GM19328 (cell line): ENCODE measurements around the gene IMMP2L.

ENCODE experiments used
- ATAC-seq: cut with Tn5 transposase; IDR thresholded peaks from one replicate; pipeline ENCODE4 v1.9.1; 2021; ENCODE audit warnings: mild to moderate bottlenecking, moderate library complexity; ENCODE audit not compliant: unreplicated experiment

The IMMP2L gene

DNA sequence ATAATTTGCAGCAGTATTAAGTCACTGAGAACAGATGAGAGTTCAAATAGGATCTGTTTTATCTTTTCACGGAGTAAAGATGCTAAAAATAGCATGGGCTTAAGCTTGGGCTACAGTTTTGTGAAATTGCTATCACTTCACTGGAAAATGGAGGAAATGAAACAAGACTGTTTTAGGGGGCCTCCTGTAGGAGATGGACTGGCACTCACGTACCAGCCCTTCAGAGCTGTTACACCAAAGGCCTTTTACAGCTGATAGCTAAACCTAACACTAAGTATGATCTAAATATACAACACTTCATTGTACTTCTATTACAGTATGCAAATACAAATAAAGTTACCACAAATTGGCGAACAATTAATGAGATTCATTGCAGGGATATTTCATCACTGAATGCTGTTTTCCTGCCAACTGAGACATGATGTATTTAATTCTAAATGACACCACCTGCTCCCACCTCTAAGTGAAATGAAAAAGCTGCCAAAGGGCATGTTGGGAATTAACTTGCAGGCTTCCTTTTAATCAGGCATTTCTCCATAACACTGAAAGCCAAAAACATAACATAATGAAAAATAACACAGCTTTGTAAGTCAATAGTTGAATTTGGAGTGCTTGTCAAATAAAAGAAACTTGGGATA is 775.8 kb downstream of the IMMP2L start:
- ATAC-seq = no peak

- ATAC-seq = no peak
These were observed 777.5 kb downstream of the IMMP2L start for GRCh38 chr7:110784749-110785148.

DNA sequence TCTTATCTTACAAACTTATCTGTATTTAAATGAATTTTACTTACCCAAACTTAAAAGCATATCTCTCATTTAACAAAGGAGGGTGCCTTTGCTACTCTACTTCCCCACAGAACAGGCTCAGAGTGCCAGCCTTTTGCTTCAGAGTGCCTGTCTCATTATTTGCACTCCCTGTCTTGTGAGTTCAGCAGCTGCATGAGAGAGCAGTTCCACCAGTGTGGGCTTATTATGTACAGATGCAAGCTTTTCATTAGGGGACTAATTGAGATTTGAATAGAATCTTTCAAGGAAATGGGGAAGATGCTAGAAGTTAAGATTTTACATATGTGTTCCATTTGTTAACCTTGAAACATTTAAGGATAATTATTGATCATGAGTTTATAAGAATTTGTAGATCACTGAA is 781.6 kb downstream of the IMMP2L start:
- ATAC-seq = no peak

DNA sequence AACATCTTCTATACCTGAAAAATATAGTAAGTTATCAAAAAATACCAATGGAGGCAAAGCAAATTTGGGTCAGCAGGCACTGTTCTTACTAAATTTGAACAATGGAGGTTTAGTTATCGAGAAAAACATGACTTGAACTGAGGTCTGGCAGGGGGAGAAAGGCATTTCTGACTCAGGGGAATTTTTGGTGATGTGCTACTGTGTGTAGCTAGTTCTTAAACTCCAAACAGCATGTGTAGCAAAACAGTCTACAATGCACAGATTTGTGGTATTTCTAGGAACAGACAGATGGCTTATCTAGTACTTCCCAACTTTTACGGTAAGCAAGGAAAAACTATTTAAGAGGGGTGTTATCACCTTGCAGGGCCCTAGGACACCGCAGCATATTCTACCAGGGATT is 783.0 kb downstream of the IMMP2L start:
- ATAC-seq = no peak

DNA sequence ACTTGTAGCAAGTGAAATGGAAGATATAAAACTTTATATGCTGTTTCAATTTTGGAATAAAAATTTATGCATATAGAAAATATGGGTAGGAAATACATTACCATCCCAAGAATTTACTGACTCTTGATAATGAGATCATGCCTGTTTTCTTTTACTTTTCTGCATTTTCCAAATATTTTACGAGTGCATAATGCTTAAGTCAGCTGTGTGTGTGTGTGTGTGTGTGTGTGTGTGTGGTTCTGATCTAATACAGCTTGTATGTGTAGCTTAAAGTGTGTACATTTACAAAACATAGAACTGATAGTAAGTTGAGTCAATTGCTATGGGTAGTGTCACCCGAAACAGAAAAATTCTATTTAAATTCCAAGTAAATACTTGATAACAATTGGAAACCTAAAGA is 787.2 kb downstream of the IMMP2L start:
- no peak for ATAC-seq

DNA sequence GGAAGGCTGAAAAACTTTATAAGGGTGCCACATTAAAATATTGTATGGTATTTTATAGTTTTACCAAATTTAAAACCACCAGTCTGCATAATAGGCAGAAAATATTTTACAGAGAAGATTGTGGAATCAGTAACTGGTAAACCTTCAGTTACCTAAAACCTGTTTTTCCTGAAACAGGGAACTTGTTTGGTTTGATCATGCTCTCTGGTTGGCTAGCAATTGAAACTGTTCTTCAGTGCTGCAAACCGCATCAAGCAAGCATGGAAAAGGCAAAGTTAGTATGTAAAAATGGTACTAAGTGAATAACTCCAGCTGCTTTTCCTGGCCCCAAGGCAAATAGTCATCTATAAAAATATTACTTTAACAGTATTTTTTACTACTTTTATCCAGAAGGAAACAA is 788.2 kb downstream of the IMMP2L start:
- no peak for ATAC-seq

DNA sequence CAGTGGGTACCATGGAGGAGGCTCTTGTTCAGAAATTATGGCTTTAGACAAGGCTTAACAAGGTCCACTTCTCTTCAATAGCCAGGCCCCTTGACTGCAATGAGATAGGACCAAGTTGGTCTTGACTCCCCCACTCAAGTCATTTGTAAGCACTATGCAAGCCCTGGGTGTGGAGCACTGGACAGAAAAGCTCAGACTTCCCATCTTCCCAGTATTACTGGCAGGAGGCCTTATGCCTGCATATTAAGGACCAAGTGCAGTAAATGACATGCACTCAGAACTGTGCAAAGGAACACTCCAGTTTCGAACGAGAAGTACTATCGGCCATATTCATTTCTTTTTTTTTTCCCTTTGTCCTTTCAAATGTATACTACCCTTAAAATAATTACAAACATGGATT is 789.7 kb downstream of the IMMP2L start:
- no peak for ATAC-seq

- no peak for ATAC-seq
These were observed 790.6 kb downstream of the IMMP2L start for GRCh38 chr7:110771717-110772116.

- ATAC-seq = no peak
These were observed 794.7 kb downstream of the IMMP2L start for GRCh38 chr7:110767550-110768110.

- no peak for ATAC-seq
These were observed 795.4 kb downstream of the IMMP2L start for GRCh38 chr7:110766864-110767263.

- ATAC-seq = no peak
These were observed 797.4 kb downstream of the IMMP2L start for GRCh38 chr7:110764852-110765251.

DNA sequence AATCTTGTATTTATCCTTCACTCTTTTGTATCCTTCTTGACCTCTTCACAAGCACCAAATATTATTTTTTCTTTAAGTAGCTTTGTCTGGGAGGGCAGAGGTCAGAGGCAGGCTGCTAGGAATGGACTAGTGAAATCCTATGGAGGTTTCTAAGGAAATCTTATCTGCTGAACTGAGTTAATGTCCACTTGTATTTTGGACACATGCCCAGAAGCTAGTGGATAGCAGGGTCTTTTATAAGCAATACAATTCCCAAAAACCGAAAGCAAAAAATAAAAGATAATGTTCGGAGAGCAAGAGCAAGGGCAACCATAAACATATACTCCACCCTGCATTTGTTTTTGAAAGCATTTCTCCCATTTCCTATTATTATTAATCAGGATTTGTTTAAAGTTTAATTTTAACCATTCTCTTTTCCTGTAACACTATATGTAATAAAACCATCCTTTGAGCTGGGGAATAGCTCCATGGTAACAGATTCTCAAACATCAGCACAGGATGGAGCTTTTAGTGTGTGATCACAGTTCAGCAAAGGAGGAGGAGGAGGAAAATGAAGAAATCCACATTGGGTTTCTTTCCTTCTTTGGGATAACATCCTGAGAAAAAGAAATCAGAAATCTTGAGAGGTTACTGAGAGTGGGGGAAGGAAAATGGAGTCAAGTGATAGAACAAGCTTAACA is 799.6 kb downstream of the IMMP2L start:
- no peak for ATAC-seq

GRCh38 chr7:110760341-110760740 is 802.0 kb downstream of the IMMP2L start:
- no peak for ATAC-seq

DNA sequence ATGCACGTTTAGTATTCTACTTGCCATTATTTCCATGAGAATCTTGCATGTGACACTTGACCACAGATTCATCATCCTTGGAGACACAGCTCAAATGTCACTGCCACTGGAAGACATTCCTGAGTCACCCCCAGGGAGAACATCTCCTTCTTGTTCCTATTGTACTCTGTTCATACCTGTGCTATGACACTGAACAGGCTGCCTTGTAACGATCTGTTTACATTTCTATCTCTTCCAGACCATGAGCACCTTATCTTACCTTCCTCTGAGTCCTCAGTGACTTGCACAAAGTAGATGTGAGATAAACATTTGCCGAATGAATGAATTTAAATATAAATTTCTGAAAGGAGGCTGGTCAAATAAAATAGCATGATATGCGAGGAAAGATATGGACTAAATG is 803.2 kb downstream of the IMMP2L start:
- ATAC-seq = no peak

GRCh38 chr7:110754649-110755048 is 807.6 kb downstream of the IMMP2L start:
- ATAC-seq = no peak

DNA sequence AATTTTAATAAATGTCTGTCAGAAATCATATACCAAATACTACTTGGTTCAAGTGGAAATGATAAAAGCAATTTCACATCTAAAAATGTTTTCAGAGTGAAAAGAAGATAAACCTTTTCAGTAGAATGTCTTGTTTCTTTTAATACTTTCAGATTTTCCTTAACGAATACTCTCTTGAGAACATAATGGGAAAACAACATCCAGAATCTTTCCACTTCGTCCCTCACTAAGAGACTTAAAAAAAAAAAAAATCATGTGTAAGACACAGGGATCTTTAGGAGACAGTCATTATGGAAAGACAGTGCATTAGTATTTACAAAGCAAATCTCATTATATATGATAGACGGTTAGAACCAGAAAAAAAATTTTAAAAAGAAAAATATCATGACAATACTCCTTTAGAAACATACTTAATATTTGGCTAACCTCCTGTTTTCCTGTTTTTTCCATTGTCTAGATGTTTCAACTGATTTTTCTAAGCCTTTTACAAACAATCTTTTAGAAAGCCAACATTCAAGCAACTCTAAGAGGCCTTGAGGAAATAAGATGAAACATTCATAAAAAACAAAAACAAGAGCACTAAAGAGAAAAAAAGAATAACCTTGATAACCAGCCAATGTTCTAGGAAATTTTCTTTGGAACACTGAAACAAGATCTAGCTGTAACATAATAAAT is 811.2 kb downstream of the IMMP2L start:
- ATAC-seq = no peak

DNA sequence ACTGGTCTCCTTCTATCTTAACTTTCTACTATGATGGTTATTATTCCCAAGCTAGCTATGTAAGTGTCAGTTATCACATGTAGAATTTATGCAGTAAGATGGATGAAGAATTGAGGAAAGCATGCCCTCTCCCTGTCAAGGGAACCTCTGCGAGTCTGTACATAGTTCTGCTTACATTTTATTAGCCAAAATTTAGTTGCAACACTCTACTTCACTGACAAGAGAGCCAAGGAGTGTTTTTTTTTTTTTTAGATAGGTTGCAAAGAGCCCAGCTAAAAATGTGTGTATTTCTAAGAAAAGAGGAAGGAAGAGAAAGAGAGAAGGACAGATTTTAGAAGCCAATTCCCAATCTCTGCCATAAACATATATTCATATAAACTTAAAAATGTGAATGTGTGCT is 829.1 kb downstream of the IMMP2L start:
- ATAC-seq = no peak

- ATAC-seq = no peak
These were observed 837.5 kb downstream of the IMMP2L start for GRCh38 chr7:110724811-110725210.

- no peak for ATAC-seq
These were observed 840.9 kb downstream of the IMMP2L start for GRCh38 chr7:110721395-110721794.

- no peak for ATAC-seq
These were observed 841.7 kb downstream of the IMMP2L start for GRCh38 chr7:110720626-110721025.

GRCh38 chr7:110719741-110720140 is 842.6 kb downstream of the IMMP2L start:
- no peak for ATAC-seq
